ENCODE data around the gene MAP4K5. TPM values are rescaled to one million over a fixed set of nuclear protein-coding genes. Genes with fewer than 3 reads are reported as not detected.
"Not testable (repeated sequence)": the region's sequence is repeated elsewhere in the genome, so short reads cannot be mapped to it uniquely, and the experiment has no call there.

The MAP4K5 gene
- 21.0 TPM for polyA plus RNA-seq (2013, experiment 1 of 2)
- polyA plus RNA-seq (2013, experiment 2 of 2), result 23.8 TPM

DNA sequence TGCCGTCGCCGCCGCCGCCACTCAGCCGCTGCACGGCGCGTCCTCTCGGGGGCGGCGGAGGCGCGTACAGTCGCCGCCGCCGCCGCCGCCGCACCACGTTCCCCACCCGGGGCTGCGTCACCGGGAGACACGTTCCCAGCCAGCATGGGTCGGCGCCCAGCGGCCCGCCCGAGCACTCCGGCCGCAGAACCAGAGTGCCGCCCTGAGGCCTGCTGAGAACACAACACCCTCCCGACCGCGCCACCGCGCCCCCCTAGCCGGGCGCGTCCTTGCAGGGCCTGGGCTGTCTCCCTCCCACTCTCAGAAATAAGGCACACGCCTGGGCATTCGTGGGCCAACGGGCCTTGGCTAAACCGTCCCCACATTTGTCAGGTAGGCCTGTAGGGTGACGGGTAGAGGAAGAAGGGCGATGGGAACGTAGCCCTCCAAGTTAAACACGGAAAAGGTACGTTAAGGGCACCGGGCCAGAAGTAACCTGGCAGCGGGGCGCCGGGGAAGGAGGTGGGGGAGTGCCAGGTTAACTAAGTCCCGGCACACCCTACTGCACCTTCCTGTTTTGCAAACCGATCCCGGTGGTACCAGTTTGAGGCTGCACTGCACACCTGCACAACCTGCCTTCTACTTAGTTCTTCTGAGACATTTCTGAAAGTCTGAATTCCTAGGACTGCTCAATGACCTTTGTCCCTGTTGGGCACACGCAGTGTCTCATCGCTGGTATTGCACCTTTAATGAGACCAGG lies at the start of gene MAP4K5:
TSS of gene MAP4K5 (minus strand) at position 68 of the 739 bp plus-strand sequence. CDS start 520 bp downstream, outside the sequence.
- Histone ChIP-seq H3K9ac (ENCODE audit: low read depth, low read length) (peak within 1 kb of the TSS; percentile 88), H3K27ac (ENCODE audit: low read depth, low read length) (peak within 1 kb of the TSS; percentile 87), H3K36me3 (ENCODE audit: insufficient read depth, low read length) (no peaks in the 10 kb centered on the region; the same call in 1 of the 2 replicates), H3K27me3 (ENCODE audit: insufficient read depth, low read length) (peaks cover 12% of the 10 kb centered on the region; the same call in 1 of the 2 replicates), H3K4me3 (ENCODE audit: low read length) (peak within 1 kb of the TSS; percentile 71), H3K9me3 (ENCODE audit: insufficient read depth, low read depth, low read length) (peaks cover 2% of the 10 kb centered on the region; the same call in 1 of the 2 replicates), H3K4me1 (ENCODE audit: insufficient read depth, low read length) (peaks cover 24% of the 10 kb centered on the region)
- WGBS, result under 1% methylated on average over 60 of the region's 60 CpGs

DNA sequence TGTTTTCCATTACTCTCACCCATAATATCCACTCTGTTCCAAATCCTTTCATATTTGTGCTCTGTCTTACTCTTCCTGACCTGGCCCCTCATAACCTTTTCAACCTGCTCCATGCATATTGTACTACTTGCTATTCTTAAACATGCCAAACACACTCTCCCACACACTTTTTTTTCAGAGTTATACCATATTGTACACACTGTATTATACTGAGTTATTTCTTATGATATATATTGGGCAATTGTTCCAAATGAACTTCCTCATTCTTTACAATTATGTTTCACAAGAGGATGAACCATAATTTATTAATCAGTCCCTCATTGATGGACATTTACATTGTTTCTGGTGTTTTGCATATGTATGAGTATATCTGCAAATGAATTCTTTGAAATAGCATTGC lies 46.1 kb upstream of the MAP4K5 start:
- H3K27me3 ChIP-seq (ENCODE audit: insufficient read depth, low read length), result no peaks in the 10 kb centered on the region

DNA sequence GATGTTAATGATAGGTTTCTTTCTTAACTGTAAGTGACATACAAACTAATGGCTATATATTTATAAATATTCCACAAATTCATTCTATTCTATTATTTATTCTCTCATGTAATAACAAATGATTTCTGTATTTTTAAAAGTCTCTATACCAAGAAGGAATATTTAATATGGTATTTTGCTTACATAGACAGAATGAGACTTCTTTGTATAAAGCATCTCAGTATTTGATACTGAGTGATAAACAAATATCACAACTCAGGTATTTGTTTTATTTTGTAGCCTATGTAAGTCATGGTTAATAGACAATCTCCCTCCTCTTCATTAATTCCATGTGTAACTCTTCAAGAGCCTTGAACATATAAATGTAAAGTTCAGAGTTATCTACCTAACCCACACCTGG lies 45.6 kb upstream of the MAP4K5 start:
- H3K36me3 ChIP-seq (ENCODE audit: insufficient read depth, low read length), result no peaks in the 10 kb centered on the region
- no peaks in the 10 kb centered on the region for H3K9me3 ChIP-seq (ENCODE audit: insufficient read depth, low read depth, low read length)
- H3K4me3 ChIP-seq (ENCODE audit: low read length), result no peak overlapping the region
- no peak overlapping the region for H3K9ac ChIP-seq (ENCODE audit: low read depth, low read length)
- no peak overlapping the region for H3K27ac ChIP-seq (ENCODE audit: low read depth, low read length)
- no peaks in the 10 kb centered on the region; the same call in 1 of the 2 replicates for H3K4me1 ChIP-seq (ENCODE audit: insufficient read depth, low read length)
- no peaks in the 10 kb centered on the region for H3K27me3 ChIP-seq (ENCODE audit: insufficient read depth, low read length)

More for the DNA sequence above, 46.1 kb upstream of the MAP4K5 start:
- Histone ChIP-seq H3K4me3 (ENCODE audit: low read length) (no peak overlapping the region), H3K27ac (ENCODE audit: low read depth, low read length) (no peak overlapping the region), H3K9ac (ENCODE audit: low read depth, low read length) (no peak overlapping the region), H3K4me1 (ENCODE audit: insufficient read depth, low read length) (no peaks in the 10 kb centered on the region; the same call in 1 of the 2 replicates), H3K9me3 (ENCODE audit: insufficient read depth, low read depth, low read length) (no peaks in the 10 kb centered on the region), H3K36me3 (ENCODE audit: insufficient read depth, low read length) (no peaks in the 10 kb centered on the region)

DNA sequence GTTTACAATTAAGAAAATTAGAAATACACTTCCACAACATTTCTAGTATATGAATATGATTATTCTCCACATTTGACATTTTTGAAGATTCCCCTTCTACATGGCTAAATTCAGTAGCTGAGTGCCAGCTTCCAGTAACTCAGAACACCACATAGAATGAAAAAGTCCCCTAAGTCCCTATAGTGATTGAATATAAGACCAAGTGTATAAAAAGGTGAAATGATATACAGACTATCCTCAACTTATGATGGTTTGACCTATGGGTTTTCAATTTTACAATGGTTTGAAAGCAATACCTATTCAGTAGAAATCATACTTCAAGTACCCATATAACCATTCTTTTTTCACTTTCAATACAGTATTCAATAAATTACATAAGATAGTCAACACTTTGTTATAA lies 43.4 kb upstream of the MAP4K5 start:
- Histone ChIP-seq H3K27ac (ENCODE audit: low read depth, low read length) (no peak overlapping the region), H3K9ac (ENCODE audit: low read depth, low read length) (no peak overlapping the region), H3K36me3 (ENCODE audit: insufficient read depth, low read length) (no peaks in the 10 kb centered on the region), H3K4me1 (ENCODE audit: insufficient read depth, low read length) (no peaks in the 10 kb centered on the region; the same call in 1 of the 2 replicates), H3K27me3 (ENCODE audit: insufficient read depth, low read length) (no peaks in the 10 kb centered on the region), H3K9me3 (ENCODE audit: insufficient read depth, low read depth, low read length) (0 out of 2 replicates have a peak, but pooled peaks cover 6% of the 10 kb centered on the region), H3K4me3 (ENCODE audit: low read length) (no peak overlapping the region)

DNA sequence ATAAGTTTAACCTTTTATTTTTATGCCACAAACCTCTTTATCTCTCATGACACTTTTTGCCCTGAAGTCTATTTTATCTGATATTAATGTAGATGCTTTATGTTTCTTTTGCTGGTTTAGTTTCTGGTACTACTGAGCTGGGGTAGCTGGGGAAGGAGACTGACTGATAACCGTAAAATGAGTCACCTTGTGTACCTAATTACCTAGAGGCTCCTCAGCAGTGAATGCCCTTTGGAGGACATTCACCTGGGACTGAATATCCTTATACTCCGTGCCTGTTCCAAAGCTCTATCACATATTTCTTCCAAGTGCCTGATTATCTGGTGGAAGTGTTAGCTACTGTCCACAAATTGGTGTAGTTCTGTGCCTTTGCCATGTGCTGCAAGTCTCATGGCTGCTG lies 41.5 kb upstream of the MAP4K5 start:
- Histone ChIP-seq H3K9me3 (ENCODE audit: insufficient read depth, low read depth, low read length) (peaks cover 13% of the 10 kb centered on the region; the same call in 1 of the 2 replicates), H3K36me3 (ENCODE audit: insufficient read depth, low read length) (no peaks in the 10 kb centered on the region), H3K4me1 (ENCODE audit: insufficient read depth, low read length) (no peaks in the 10 kb centered on the region), H3K9ac (ENCODE audit: low read depth, low read length) (no peak overlapping the region), H3K27me3 (ENCODE audit: insufficient read depth, low read length) (no peaks in the 10 kb centered on the region), H3K27ac (ENCODE audit: low read depth, low read length) (no peak overlapping the region), H3K4me3 (ENCODE audit: low read length) (no peak overlapping the region)
- WGBS, result 69% methylated on average over 2 of the region's 2 CpGs

DNA sequence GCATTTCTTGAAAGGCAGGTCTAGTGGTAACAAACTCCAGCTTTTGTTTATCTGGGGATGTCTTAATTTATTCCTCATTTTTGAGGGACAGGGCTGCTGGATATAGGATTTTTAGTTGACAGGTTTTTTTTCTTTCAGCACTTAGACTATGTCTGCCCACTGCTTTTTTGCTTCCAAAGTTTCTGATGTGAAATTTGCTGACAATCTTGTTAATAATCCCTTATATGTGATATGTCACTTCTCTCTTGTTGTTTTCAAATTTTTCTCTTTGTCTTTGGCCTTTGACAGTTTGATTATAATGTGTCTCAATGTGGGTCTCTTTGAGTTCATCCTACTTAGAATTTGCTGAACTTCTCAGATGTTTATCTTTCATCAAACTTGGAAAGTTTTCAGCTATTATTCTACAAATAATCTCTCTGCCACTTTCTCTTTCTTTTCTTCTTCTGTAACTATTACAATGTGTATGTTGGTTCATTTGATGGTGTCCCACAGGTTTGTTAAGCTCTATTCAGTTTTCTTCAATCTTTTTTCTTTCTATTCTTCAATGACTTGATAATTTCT lies 37.4 kb upstream of the MAP4K5 start:
- Histone ChIP-seq H3K9ac (ENCODE audit: low read depth, low read length) (no peak overlapping the region), H3K9me3 (ENCODE audit: insufficient read depth, low read depth, low read length) (peaks cover 13% of the 10 kb centered on the region; the same call in 1 of the 2 replicates), H3K36me3 (ENCODE audit: insufficient read depth, low read length) (no peaks in the 10 kb centered on the region), H3K27me3 (ENCODE audit: insufficient read depth, low read length) (no peaks in the 10 kb centered on the region), H3K4me3 (ENCODE audit: low read length) (no peak overlapping the region), H3K4me1 (ENCODE audit: insufficient read depth, low read length) (no peaks in the 10 kb centered on the region), H3K27ac (ENCODE audit: low read depth, low read length) (no peak overlapping the region)

DNA sequence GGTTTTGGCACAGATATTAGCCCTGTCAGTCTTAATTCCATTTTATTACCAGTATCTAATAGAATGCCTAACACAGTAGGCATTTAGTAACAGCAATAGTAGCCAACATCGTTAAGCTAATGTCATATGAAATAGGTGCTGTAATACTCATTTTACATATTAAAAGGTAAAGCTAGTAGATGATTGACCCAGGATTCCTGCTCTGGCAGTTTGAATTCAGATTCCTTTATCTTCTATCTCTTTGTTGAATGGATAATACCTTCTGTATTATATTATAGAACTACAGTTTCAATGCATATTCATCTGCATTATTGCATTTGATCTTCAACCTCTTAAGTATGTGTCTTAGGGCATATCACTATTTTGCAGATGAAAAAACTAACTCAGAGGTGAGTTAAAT lies 30.5 kb upstream of the MAP4K5 start:
- Histone ChIP-seq H3K9ac (ENCODE audit: low read depth, low read length) (no peak overlapping the region), H3K4me1 (ENCODE audit: insufficient read depth, low read length) (peaks cover 7% of the 10 kb centered on the region; the same call in 1 of the 2 replicates), H3K27me3 (ENCODE audit: insufficient read depth, low read length) (peaks cover 35% of the 10 kb centered on the region), H3K4me3 (ENCODE audit: low read length) (no peak overlapping the region), H3K9me3 (ENCODE audit: insufficient read depth, low read depth, low read length) (no peaks in the 10 kb centered on the region), H3K36me3 (ENCODE audit: insufficient read depth, low read length) (no peaks in the 10 kb centered on the region), H3K27ac (ENCODE audit: low read depth, low read length) (no peak overlapping the region)
- WGBS, result 60% methylated on average over 1 of the region's 1 CpG

DNA sequence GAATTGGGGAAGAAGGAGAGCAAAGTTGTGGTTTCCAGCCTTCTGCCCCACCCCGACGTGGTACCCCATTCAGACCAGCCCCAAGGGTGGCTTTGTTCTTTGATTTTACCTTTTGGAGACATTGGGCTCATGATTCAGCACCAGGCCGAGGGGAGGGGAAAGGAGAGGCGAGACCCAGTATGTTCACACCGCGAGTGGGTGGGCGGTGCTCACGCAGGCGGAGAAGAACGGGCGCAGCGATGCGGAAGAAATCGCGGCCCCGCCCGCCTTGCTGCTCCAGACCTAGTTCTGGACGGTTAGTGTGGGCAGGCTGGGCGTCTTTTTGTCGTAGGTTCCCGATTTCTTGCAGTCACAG lies 28.5 kb upstream of the MAP4K5 start:
- H3K9me3 ChIP-seq (ENCODE audit: insufficient read depth, low read depth, low read length), result no peaks in the 10 kb centered on the region
- no peaks in the 10 kb centered on the region for H3K36me3 ChIP-seq (ENCODE audit: insufficient read depth, low read length)
- peaks cover 43% of the 10 kb centered on the region for H3K27me3 ChIP-seq (ENCODE audit: insufficient read depth, low read length)
- no peak overlapping the region; the same call in 1 of the 2 replicates for H3K27ac ChIP-seq (ENCODE audit: low read depth, low read length)
- 4% methylated on average over 21 of the region's 21 CpGs for WGBS
- H3K4me3 ChIP-seq (ENCODE audit: low read length), result peak overlapping the region; percentile 71
- peaks cover 7% of the 10 kb centered on the region; the same call in 1 of the 2 replicates for H3K4me1 ChIP-seq (ENCODE audit: insufficient read depth, low read length)
- peak overlapping the region; percentile 79 for H3K9ac ChIP-seq (ENCODE audit: low read depth, low read length)

DNA sequence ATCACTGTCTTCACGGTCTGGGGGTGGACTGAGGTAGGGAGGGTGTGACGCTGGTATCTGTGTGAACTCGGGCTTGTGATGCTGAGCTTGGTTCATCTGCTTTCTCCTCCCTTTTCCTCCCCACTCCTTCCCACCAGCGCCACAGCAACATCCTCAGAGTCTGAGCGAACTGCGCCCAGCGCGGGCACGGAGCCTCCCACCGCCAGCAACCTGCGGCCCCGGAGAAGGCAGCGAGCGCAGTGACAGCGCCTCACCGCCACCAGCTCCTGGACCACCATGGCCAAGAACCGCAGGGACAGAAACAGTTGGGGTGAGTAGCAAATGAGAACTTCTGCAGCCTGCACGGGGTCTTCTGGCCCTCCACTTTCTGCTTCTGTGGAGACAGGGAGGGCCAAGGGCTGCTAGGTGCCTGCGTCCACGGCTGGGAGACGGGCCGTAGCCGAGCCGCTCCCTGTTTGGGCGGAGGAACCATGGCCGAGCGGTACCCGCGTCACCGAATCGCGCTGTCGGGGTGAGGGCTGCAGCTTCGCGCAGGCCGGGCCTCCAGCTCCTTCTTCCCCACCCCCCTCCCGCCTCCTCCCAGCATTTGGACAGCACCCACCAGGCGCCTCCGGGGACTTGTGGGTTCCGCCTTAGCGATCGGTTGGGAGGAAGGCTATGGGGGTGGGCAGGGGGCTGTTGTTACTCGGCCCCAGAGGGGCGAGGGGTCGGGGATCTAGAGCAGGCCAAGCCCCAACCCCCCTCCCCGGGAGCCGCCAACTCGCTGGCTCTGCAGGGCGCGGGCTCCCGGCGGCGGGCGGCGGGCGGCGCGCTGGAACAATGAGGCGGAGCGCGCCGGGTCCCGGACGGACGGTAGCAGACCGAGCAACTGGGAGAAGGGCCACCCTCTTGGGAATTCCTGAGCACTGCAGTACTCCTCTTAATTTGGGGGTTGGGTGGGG lies 27.9 kb upstream of the MAP4K5 start, which contains the start of gene ATL1:
TSS of gene ATL1 (plus strand) at position 156 of the 941 bp plus-strand sequence. CDS start at position 277, 121 bp downstream.
- under 1% methylated on average over 65 of the region's 66 CpGs for WGBS
- no peak within 1 kb of the TSS; the same call in 1 of the 2 replicates for H3K27ac ChIP-seq (ENCODE audit: low read depth, low read length)
- H3K4me1 ChIP-seq (ENCODE audit: insufficient read depth, low read length), result peaks cover 7% of the 10 kb centered on the region; the same call in 1 of the 2 replicates
- H3K9ac ChIP-seq (ENCODE audit: low read depth, low read length), result peak within 1 kb of the TSS; percentile 79
- peaks cover 43% of the 10 kb centered on the region for H3K27me3 ChIP-seq (ENCODE audit: insufficient read depth, low read length)
- H3K36me3 ChIP-seq (ENCODE audit: insufficient read depth, low read length), result no peaks in the 10 kb centered on the region
- no peaks in the 10 kb centered on the region for H3K9me3 ChIP-seq (ENCODE audit: insufficient read depth, low read depth, low read length)
- peak within 1 kb of the TSS; percentile 71 for H3K4me3 ChIP-seq (ENCODE audit: low read length)

DNA sequence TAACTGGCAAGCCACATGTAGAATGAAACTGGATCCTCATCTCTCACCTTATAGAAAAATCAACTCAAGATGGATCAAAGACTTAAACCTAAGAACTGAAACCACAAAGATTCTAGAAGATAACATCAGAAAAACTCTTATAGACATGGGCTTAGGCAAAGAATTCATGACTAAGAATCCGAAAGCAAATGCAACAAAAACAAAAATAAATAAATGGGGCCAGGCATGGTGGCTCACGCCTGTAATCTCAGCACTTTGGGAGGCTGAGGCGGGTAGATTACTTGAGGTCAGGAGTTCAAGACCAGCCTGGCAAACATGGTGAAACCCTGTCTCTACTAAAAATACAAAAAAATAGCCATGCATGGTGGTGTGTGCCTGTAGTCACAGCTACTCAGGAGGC lies 20.4 kb upstream of the MAP4K5 start:
- H3K27ac ChIP-seq (ENCODE audit: low read depth, low read length); H3K27me3 ChIP-seq (ENCODE audit: insufficient read depth, low read length): not testable (repeated sequence)

More for the DNA sequence above, 20.4 kb upstream of the MAP4K5 start:
- not testable (repeated sequence) for H3K9ac ChIP-seq (ENCODE audit: low read depth, low read length); H3K4me3 ChIP-seq (ENCODE audit: low read length); H3K36me3 ChIP-seq (ENCODE audit: insufficient read depth, low read length); H3K4me1 ChIP-seq (ENCODE audit: insufficient read depth, low read length); H3K9me3 ChIP-seq (ENCODE audit: insufficient read depth, low read depth, low read length)
- WGBS, result 86% methylated on average over 3 of the region's 3 CpGs

Data from HUES64 (cell line).